ENCODE measurements around the gene CRB3. TPM values are rescaled to one million over a fixed set of nuclear protein-coding genes. Genes with fewer than 3 reads are reported as not detected.
A peak's percentile ranks its signal among the peaks of the same experiment; 100 is the strongest.

Gene CRB3
- total RNA-seq, 4 donors from 2014 or later: 57.9 to 391 (median 229) TPM

DNA sequence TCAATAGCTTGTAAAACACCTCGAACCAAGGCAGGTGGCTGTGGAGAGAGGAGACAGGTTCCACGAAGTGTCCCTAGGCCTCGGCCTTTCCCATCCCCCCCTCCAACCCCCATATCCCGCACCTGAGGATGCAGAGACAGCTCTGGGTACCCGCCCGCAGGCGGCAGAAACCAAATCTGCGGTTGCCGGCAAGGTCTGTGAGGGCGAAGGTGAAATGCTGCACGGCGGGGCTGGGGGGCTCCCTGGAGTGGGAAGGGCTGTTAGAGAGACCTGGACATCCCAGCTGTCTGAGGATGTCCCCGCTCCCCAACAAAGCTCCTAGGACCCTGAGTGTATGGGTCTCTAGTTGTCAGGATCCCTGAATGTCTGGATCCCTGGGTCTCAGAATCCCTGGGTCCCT is 14.7 kb downstream of the CRB3 start:
- no peaks in the 10 kb centered on the region for H3K36me3 ChIP-seq
- TF ChIP-seq POLR2AphosphoS5 (IDR thresholded peaks at IDR 0.05): no peak
- TF ChIP-seq, protein P1, sequence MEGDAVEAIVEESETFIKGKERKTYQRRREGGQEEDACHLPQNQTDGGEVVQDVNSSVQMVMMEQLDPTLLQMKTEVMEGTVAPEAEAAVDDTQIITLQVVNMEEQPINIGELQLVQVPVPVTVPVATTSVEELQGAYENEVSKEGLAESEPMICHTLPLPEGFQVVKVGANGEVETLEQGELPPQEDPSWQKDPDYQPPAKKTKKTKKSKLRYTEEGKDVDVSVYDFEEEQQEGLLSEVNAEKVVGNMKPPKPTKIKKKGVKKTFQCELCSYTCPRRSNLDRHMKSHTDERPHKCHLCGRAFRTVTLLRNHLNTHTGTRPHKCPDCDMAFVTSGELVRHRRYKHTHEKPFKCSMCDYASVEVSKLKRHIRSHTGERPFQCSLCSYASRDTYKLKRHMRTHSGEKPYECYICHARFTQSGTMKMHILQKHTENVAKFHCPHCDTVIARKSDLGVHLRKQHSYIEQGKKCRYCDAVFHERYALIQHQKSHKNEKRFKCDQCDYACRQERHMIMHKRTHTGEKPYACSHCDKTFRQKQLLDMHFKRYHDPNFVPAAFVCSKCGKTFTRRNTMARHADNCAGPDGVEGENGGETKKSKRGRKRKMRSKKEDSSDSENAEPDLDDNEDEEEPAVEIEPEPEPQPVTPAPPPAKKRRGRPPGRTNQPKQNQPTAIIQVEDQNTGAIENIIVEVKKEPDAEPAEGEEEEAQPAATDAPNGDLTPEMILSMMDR (IDR thresholded peaks at IDR 0.05): no peak
- no peak for TF ChIP-seq EP300 (IDR thresholded peaks at IDR 0.05; ENCODE audit: low read depth)
- TF ChIP-seq POLR2A (IDR thresholded peaks at IDR 0.05): no peak
- 85% methylated on average over 11 of the region's 13 CpGs; no CpG with 5 or more reads in 1 of the 2 donors for WGBS, 2 donors (ENCODE audit: low coverage in 1 of 2)
- in situ Hi-C loops (cut with MboI; ENCODE audit: low pct_ligation_motif_present in 1 of 4, low pct_unique_long_range_greater_than_20kb in 1 of 4, low sequenced_read_pairs in 3 of 4): no loop called here
- H3K4me1 ChIP-seq: peaks cover 4 to 17% (median 13%) of the 10 kb centered on the region in 4 donors
- H3K27ac ChIP-seq: no peak overlapping the region
- peaks cover 19% of the 10 kb centered on the region for H3K27me3 ChIP-seq
- H3K9me3 ChIP-seq: no peaks in the 10 kb centered on the region
- DNase-seq: no peak
- no peak overlapping the region for H3K4me3 ChIP-seq
- intact Hi-C loops (cut with DNase I; ENCODE audit: low total_unique reads): no loop called here

DNA sequence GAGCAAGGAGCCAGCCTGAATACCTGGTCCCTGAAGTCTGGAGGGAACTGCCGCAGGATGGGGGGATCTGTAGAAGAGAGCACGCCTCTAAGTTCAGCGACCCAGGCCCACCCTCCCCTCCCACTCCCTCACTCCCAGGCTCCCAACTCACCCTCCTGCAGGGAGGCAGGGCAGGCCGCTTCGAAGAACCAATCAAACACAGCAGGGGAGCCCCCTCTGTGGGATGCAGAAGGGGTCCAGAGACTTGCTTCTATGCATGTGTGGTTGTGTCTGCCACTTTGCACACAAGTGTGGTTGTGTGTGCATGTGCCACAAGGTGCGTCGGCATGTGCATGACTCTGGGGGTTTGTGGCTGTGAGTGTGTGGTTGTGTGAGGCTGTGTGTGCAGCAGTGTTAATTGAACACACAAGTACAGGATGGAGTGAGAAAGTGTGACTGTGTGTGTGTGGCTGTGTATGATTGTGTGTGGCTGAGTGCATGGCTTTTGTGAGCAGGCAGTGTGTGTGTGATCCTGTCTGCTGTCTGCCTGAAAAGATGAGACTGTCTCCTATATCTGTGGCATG is 15.8 kb downstream of the CRB3 start:
- TF ChIP-seq, protein P1 (IDR thresholded peaks at IDR 0.05): no peak
- no peak for TF ChIP-seq EP300 (IDR thresholded peaks at IDR 0.05; ENCODE audit: low read depth)
- no peak for TF ChIP-seq POLR2AphosphoS5 (IDR thresholded peaks at IDR 0.05)
- TF ChIP-seq POLR2A (IDR thresholded peaks at IDR 0.05): no peak
- in situ Hi-C loops (cut with MboI; ENCODE audit: low pct_ligation_motif_present in 1 of 4, low pct_unique_long_range_greater_than_20kb in 1 of 4, low sequenced_read_pairs in 3 of 4): no loop called here
- intact Hi-C loops (cut with DNase I; ENCODE audit: low total_unique reads): no loop called here
- Histone ChIP-seq H3K9me3 (no peaks in the 10 kb centered on the region), H3K4me1 (peaks cover 4 to 17% (median 13%) of the 10 kb centered on the region in 4 donors), H3K27me3 (peaks cover 19% of the 10 kb centered on the region), H3K27ac (no peak overlapping the region), H3K36me3 (no peaks in the 10 kb centered on the region), H3K4me3 (no peak overlapping the region)
- WGBS, 2 donors (ENCODE audit: low coverage in 1 of 2): 77 to 80% methylated on average over 1 to 7 of the region's 7 CpGs
- DNase-seq: no peak

DNA sequence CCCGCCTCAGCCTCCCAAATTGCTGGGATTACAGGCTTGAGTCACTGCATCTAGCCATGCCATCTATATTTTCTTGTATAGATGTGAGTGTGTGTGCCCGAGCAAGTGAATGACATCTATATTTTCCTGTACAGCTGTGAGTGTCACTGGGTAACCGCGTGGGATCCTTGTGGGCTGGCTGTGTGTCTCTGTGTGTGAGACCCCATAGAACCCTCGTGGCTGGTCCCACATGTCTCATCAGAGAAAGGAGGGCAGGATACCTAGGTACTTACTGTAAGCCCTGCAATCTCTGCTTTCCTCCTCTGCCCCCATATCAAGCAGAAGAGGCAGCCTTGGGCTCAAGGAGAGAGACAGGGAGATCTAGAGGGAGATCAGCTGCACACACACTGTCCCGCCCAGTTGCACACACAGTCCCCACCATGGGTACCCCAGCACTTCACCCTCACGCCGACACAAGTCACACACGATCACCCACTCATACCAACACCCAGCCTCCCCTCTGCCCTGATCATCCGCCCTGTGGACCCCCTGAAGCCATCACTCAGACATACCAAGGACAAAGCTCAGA is 16.9 kb downstream of the CRB3 start:
- H3K4me3 ChIP-seq: peak overlapping the region in 3 of 4 donors; percentile 23 to 44 (median 25)
- intact Hi-C loops (cut with DNase I; ENCODE audit: low total_unique reads) (no loop called here), in situ Hi-C loops (cut with MboI; ENCODE audit: low pct_ligation_motif_present in 1 of 4, low pct_unique_long_range_greater_than_20kb in 1 of 4, low sequenced_read_pairs in 3 of 4) (no loop called here)
- peaks cover 4 to 10% (median 7%) of the 10 kb centered on the region in 4 donors for H3K4me1 ChIP-seq
- peak overlapping the region; percentile 11 to 64 (median 60) for H3K27ac ChIP-seq
- no peaks in the 10 kb centered on the region for H3K9me3 ChIP-seq
- 55% methylated on average over 10 of the region's 10 CpGs; no CpG with 5 or more reads in 1 of the 2 donors for WGBS, 2 donors (ENCODE audit: low coverage in 1 of 2)
- no peak for TF ChIP-seq POLR2AphosphoS5 (IDR thresholded peaks at IDR 0.05)
- TF ChIP-seq, protein P1 (IDR thresholded peaks at IDR 0.05): no peak
- no peak for TF ChIP-seq POLR2A (IDR thresholded peaks at IDR 0.05)
- TF ChIP-seq EP300 (IDR thresholded peaks at IDR 0.05; ENCODE audit: low read depth): no peak
- H3K36me3 ChIP-seq: no peaks in the 10 kb centered on the region
- H3K27me3 ChIP-seq: peaks cover 12% of the 10 kb centered on the region
- DNase-seq: no peak

DNA sequence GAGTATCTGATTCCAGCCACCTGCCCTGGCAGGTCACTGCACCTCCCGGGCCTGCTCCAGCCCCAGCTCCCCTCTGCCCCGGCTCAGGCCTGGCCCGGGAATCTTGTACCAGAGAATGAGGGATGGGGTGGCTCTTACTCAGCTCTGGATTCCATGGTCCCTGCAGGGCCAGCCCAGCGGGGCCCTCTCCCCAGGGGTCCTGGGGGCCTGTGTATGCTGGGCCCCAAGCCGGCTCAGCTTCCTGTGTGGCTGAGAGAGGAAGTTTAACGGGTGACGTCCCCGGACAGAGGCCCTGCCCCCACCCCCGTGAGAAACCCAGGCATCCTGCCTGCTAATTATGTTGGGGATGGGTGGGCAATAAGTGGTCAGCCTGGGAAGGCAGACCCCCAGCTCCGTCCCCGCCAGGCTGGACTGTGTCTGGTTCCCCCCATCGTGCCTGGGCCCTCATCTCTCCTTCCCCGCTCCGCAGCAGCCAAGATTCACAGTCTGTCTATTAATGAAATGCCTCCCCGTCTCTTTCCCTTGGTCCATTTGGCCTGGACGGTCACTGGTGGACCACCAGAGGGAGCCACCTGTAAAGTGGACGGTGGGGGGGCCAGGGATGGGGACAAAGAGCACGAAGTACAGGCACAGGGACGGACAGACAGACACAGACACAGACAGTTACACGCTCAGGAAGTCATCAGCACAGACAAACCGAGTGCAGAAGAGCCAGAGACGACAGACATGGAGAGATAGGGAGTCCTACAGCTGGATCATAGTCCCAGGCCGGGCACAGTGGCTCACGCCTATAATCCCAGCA is 17.7 kb downstream of the CRB3 start, which contains the start of gene DENND1C:
TSS of gene DENND1C (minus strand) at position 247 of the 802 bp plus-strand sequence. CDS start at position 155, 92 bp downstream.
- DNase-seq: peak; percentile 66
- peak within 1 kb of the TSS in 3 of 4 donors; percentile 23 to 44 (median 25) for H3K4me3 ChIP-seq
- H3K9me3 ChIP-seq: no peaks in the 10 kb centered on the region
- in situ Hi-C loops (cut with MboI; ENCODE audit: low pct_ligation_motif_present in 1 of 4, low pct_unique_long_range_greater_than_20kb in 1 of 4, low sequenced_read_pairs in 3 of 4) (no loop called here), intact Hi-C loops (cut with DNase I; ENCODE audit: low total_unique reads) (no loop called here)
- peak; percentile 42 for TF ChIP-seq POLR2A (IDR thresholded peaks at IDR 0.05)
- TF ChIP-seq POLR2AphosphoS5 (IDR thresholded peaks at IDR 0.05): no peak
- TF ChIP-seq, protein P1 (IDR thresholded peaks at IDR 0.05): peak in 4 of 5 experiments; percentile 21 to 28 (median 25)
- no peaks in the 10 kb centered on the region for H3K36me3 ChIP-seq
- peak within 1 kb of the TSS; percentile 11 to 64 (median 60) for H3K27ac ChIP-seq
- peaks cover 4% of the 10 kb centered on the region for H3K27me3 ChIP-seq
- WGBS, 2 donors (ENCODE audit: low coverage in 1 of 2): 19 to 35% methylated on average over 4 to 22 of the region's 24 CpGs
- H3K4me1 ChIP-seq: peaks cover 1 to 3% (median 3%) of the 10 kb centered on the region in 4 donors
